HG02981 (cell line): ENCODE measurements around the gene UBASH3A.
A peak's percentile ranks its signal among the peaks of the same experiment; 100 is the strongest.

ENCODE experiments used
- ATAC-seq: cut with Tn5 transposase; IDR thresholded peaks from one replicate; pipeline ENCODE4 v1.9.1; 2021; ENCODE audit warnings: mild to moderate bottlenecking, moderate library complexity; ENCODE audit not compliant: unreplicated experiment

Gene UBASH3A

GRCh38 chr21:42409366-42409765, 5.7 kb downstream of the UBASH3A start:
- ATAC-seq: no peak

GRCh38 chr21:42411197-42411869, 7.6 kb downstream of the UBASH3A start:
- ATAC-seq: no peak

GRCh38 chr21:42411891-42412635, 8.4 kb downstream of the UBASH3A start:
- no peak for ATAC-seq

DNA sequence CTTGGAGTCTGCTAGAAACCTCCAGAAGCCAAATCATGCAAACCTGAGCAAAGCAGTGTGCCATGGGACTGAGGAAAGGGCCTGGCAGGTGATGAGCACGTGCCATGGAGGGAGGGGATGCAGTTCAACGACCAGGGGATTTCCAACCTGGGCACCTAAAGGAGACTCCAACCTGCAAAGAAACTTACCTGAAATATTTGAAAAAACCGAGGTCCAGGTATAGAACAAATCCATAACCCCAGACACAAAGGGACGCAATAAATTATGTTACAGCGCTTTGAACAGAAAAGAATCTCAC, 8.9 kb downstream of the UBASH3A start:
- ATAC-seq: no peak

- ATAC-seq: no peak
Observed at GRCh38 chr21:42413093-42413492, 9.4 kb downstream of the UBASH3A start.

DNA sequence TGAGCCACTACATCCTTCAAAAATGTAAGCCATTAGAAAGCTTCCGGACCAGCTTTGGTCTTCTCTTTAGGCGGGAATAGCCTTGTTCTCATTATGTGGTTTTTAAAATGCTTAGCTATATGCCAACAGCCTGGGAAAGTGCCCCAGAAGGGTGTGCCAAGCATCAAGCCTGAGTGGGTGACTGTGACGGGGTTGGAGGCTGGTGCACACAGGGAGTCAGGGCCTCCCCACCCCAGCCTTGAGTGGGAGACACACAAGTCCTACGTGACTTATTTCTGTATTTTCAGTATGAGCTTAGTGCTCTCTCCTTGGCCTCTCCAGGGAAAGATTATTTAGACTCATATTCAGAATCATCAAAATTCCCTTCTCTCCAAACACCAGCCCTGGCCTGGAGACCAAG, 9.8 kb downstream of the UBASH3A start:
- ATAC-seq: no peak

DNA sequence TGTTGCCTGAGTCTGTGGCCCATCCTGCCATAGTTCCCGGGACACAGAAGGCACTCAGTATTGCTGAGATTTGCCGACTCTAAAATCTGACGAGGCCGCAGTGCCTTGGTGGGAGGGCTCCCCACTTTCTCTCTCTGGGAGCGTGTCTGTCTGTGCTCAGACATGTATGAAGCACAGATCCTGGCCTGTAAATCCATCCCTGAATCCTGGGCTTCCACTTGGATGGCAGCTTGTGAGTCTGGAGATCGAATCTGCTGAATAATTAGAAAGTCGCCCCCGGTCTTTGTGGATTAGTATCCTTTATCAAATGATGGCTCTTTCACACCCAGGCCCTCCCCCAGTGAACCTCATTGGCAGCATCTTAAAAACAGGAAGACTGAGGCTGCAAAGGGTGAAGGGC, 10.4 kb downstream of the UBASH3A start:
- no peak for ATAC-seq

- no peak for ATAC-seq
Observed at GRCh38 chr21:42414553-42414927, 10.8 kb downstream of the UBASH3A start.

GRCh38 chr21:42414928-42415769, 11.4 kb downstream of the UBASH3A start:
- ATAC-seq: peak; percentile 60

- no peak for ATAC-seq
Observed at GRCh38 chr21:42417533-42417932, 13.8 kb downstream of the UBASH3A start.

DNA sequence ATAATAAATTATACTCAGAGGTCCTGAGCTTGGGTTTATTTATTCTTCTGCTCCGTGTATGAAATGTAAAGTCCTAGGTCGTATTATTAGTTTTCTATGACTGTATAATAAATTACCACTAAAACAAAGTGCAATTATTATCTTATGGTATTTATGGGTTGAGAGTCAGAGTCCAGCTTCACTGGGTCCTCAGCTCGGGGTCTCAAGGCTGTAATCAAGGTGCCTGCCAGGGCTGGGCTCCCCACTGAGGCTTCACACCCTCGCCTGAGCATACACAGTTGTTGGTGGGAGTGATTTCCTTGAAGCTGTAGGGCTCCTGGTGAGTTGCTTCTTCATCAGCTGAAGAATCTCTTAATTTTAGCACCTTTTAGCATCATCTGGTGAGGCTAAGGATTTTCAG, 15.2 kb downstream of the UBASH3A start:
- ATAC-seq: no peak

- no peak for ATAC-seq
Observed at GRCh38 chr21:42419845-42420244, 16.1 kb downstream of the UBASH3A start.

DNA sequence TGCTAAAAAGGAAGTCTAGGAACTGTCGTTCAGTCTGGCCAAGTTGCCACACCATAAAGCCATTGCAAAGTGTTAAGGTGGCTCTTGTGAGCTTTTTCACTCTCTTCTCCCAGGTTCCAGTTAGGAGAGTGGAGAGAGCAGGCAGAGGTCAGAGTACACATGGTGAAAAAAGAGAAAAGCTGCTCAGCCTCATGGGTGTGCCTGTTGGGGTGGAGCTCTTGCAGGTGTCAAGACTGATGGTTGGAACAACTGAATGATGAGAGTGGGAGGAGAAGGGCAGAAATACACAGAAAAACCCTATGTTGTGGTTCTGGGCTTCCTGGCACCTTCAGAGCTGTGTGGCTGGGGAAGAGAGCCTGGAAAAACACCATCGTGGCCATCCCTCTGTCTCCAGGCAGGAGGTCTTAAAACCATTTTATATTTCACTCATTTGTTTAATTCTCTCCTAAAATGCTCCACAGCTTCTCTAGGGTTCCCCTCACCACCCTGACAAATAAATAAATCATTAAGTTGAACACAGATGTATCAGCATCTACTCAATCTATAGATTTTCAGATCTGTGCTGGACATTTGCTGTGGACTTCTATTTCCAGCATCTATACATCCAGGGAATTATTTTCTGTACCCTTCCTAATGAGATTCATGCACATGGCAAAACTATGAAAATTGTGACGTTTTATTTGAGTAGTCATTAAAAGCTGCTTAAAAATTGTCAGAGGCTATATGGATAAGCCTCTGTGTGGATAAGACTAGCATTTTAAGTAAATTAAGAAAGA, 17.5 kb downstream of the UBASH3A start:
- ATAC-seq: no peak

DNA sequence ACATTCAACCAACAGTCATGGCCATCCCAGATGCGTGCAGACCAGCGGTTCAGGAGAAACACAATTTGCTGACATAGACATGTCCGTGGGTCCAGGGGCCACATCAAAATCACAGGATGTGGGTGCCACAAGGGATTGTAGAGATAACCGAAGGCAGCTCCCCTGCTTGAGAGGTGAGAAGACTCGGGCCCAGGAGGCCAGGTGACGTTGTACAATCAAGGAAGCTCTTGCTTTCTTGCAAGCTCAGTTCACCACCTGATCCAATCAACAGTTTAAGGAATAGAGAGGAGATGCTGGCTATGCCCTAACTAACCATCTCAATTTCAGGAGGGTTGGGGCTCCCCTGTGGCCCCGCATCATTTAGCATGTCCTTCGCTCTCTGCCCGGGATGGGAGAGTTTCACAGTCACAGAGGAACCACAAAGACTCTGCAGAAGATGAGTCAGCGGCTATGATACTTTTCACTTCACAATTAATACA, 19.5 kb downstream of the UBASH3A start:
- peak; percentile 58 for ATAC-seq

GRCh38 chr21:42423685-42424084, 20.0 kb downstream of the UBASH3A start:
- no peak for ATAC-seq

GRCh38 chr21:42424914-42425541, 21.3 kb downstream of the UBASH3A start:
- ATAC-seq: peak; percentile 37

DNA sequence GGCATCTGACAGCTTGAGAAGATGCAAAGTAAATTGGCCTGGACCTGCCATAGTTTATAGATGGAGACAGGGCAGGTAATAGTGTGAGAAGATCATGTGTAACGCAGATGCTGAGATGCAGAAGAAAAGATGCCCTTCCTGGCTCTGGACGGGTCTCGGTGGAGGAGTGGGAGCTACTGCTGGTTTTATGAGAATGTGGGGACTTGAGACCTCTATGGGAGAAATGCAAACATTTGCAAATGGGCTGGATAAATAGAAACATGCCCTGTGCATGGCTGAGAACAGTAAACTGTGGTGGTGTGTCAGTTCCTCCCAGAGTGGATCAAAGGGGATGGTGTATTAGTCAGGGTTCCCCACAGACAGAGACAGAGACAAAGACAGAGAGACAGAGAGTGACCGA, 21.9 kb downstream of the UBASH3A start:
- peak; percentile 22 for ATAC-seq

DNA sequence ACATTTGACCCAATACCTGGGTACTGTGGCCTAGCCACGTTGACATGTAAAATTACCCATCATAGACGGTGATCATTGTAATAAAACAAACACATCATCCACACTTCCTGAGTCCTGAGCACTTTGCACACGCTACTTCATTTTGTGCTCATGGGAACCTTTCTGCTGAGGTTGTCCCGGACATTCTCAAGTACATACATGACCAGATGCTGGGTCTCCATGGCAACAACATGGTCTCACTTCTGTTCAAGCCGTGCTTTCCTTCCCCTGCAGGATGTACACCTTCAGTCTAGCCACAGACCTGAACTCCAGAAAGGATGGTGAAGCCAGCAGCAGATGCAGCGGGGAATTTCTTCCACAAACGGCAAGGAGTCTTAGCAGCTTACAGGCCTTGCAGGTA, 22.7 kb downstream of the UBASH3A start:
- ATAC-seq: no peak

DNA sequence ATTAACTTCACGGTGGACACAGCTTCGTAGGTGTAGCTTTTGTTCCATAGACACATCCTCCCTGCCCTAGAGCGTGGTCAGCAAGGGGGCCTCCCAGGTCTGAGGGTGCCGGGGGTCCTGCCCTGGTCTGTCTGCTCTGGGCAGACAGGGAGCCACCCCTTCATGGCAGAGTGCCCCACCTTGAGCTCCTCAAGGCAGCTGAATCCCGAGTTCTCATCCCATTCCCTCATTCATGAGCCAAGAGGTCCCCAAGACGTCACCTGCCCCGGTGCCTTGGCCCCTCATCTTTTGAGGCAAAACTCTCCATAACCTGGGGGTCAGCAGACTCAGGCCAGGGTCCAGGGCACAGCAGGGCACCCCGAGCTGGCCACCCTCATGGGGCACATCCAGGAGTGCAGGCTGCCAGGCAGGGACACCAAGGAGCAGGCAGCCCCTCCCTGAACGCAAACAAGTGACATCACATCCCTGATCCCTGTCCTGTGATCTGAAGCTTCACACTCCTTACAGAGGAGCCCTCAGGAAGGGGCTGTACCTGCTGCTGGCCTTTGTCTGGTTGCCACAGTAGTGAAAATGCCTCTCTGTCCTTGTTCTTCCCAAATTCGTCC, 23.3 kb downstream of the UBASH3A start:
- ATAC-seq: no peak

GRCh38 chr21:42427809-42428419, 24.2 kb downstream of the UBASH3A start:
- no peak for ATAC-seq
